HG03520 (cell line): ENCODE data around the gene CNN2.
A peak's percentile ranks its signal among the peaks of the same experiment; 100 is the strongest.
"Not testable (repeated sequence)": the region's sequence is repeated elsewhere in the genome, so short reads cannot be mapped to it uniquely, and the experiment has no call there.

Source experiments
- ATAC-seq: cut with Tn5 transposase; IDR thresholded peaks from one replicate; pipeline ENCODE4 v1.9.1; 2021; ENCODE audit warnings: mild to moderate bottlenecking, moderate library complexity; ENCODE audit not compliant: unreplicated experiment

Gene CNN2

GRCh38 chr19:1010586-1011510, 15.6 kb upstream of the CNN2 start:
- ATAC-seq, result no peak

- no peak for ATAC-seq
Observed at GRCh38 chr19:1011831-1012333, 14.5 kb upstream of the CNN2 start.

GRCh38 chr19:1012334-1012733, 14.1 kb upstream of the CNN2 start:
- no peak for ATAC-seq

- ATAC-seq, result no peak
Observed at GRCh38 chr19:1013218-1013617, 13.2 kb upstream of the CNN2 start.

GRCh38 chr19:1014161-1015060, 12.0 kb upstream of the CNN2 start:
- ATAC-seq, result no peak

- no peak for ATAC-seq
Observed at GRCh38 chr19:1015061-1015781, 11.2 kb upstream of the CNN2 start.

- ATAC-seq, result no peak
Observed at GRCh38 chr19:1015782-1016646, 10.4 kb upstream of the CNN2 start.

GRCh38 chr19:1016647-1017114, 9.7 kb upstream of the CNN2 start:
- no peak for ATAC-seq

- ATAC-seq, result no peak
Observed at GRCh38 chr19:1017115-1017905, 9.1 kb upstream of the CNN2 start.

- ATAC-seq, result no peak
Observed at GRCh38 chr19:1017906-1018305, 8.5 kb upstream of the CNN2 start.

- ATAC-seq, result no peak
Observed at GRCh38 chr19:1018393-1018792, 8.0 kb upstream of the CNN2 start.

- ATAC-seq, result no peak
Observed at GRCh38 chr19:1018932-1019615, 7.3 kb upstream of the CNN2 start.

GRCh38 chr19:1019616-1019961, 6.8 kb upstream of the CNN2 start:
- ATAC-seq, result no peak

- no peak for ATAC-seq
Observed at GRCh38 chr19:1019980-1020867, 6.2 kb upstream of the CNN2 start.

- peak; percentile 83 for ATAC-seq
Observed at GRCh38 chr19:1020868-1021425, 5.5 kb upstream of the CNN2 start, which contains the start of gene TMEM259. Gene TMEM259, minus strand, starts transcription at chr19:1021123. Its CDS starts 127 bp downstream, at chr19:1020996.

- not testable (repeated sequence) for ATAC-seq
Observed at GRCh38 chr19:1023883-1024188, 2.6 kb upstream of the CNN2 start.

GRCh38 chr19:1025080-1025479, 1.3 kb upstream of the CNN2 start:
- not testable (repeated sequence) for ATAC-seq
